ENCODE measurements around the gene ENOSF1.
"Not testable (repeated sequence)": the region's sequence is repeated elsewhere in the genome, so short reads cannot be mapped to it uniquely, and the experiment has no call there.

ENOSF1 gene

GRCh38 chr18:703213-703967 is 9.0 kb downstream of the ENOSF1 start:
- no peak for DNase-seq

GRCh38 chr18:697800-698199 is 14.6 kb downstream of the ENOSF1 start:
- DNase-seq, result no peak

GRCh38 chr18:697012-697411 is 15.4 kb downstream of the ENOSF1 start:
- DNase-seq, result no peak

GRCh38 chr18:693466-694187 is 18.8 kb downstream of the ENOSF1 start:
- DNase-seq, result no peak

GRCh38 chr18:692824-693223 is 19.6 kb downstream of the ENOSF1 start:
- no peak for DNase-seq

- no peak for DNase-seq
Observed at GRCh38 chr18:688323-688722, 24.1 kb downstream of the ENOSF1 start.

- no peak for DNase-seq
Observed at GRCh38 chr18:686339-687111, 25.9 kb downstream of the ENOSF1 start.

GRCh38 chr18:685438-685837 is 27.0 kb downstream of the ENOSF1 start:
- no peak for DNase-seq

- no peak for DNase-seq
Observed at GRCh38 chr18:683531-683930, 28.9 kb downstream of the ENOSF1 start.

- no peak for DNase-seq
Observed at GRCh38 chr18:682833-683232, 29.6 kb downstream of the ENOSF1 start.

GRCh38 chr18:682416-682815 is 30.0 kb downstream of the ENOSF1 start:
- not testable (repeated sequence) for DNase-seq

GRCh38 chr18:681985-682384 is 30.4 kb downstream of the ENOSF1 start:
- peak in 2 of 5 donors; percentile 15 to 96 for DNase-seq

GRCh38 chr18:680392-680791 is 32.0 kb downstream of the ENOSF1 start:
- no peak for DNase-seq

GRCh38 chr18:679516-679915 is 32.9 kb downstream of the ENOSF1 start:
- DNase-seq, result no peak

- DNase-seq, result no peak
Observed at GRCh38 chr18:678482-679182, 33.8 kb downstream of the ENOSF1 start.

- DNase-seq, result no peak
Observed at GRCh38 chr18:677951-678381, 34.5 kb downstream of the ENOSF1 start.

- DNase-seq, result no peak
Observed at GRCh38 chr18:677145-677544, 35.3 kb downstream of the ENOSF1 start.

GRCh38 chr18:676736-677135 is 35.7 kb downstream of the ENOSF1 start:
- DNase-seq, result no peak

GRCh38 chr18:676069-676468 is 36.4 kb downstream of the ENOSF1 start:
- no peak for DNase-seq

GRCh38 chr18:675307-675706 is 37.1 kb downstream of the ENOSF1 start:
- DNase-seq, result no peak

GRCh38 chr18:673769-674168 is 38.7 kb downstream of the ENOSF1 start:
- no peak for DNase-seq

GRCh38 chr18:673317-673716 is 39.1 kb downstream of the ENOSF1 start:
- no peak for DNase-seq

GRCh38 chr18:671405-671804 is 41.0 kb downstream of the ENOSF1 start:
- no peak for DNase-seq
